Mesenteric fat pad (tissue), 1 donor: ENCODE measurements around the gene PELI1. TPM values are rescaled to one million over a fixed set of nuclear protein-coding genes. Genes with fewer than 3 reads are reported as not detected.
"Not testable (repeated sequence)": the region's sequence is repeated elsewhere in the genome, so short reads cannot be mapped to it uniquely, and the experiment has no call there.

Experiments
- DNase-seq: peaks from one replicate; pipeline ENCODE4 v3.0.0-alpha.2; 2020; ENCODE audit warnings: low spot score
- total RNA-seq: library from RNA; stranded (reverse); fragmentation: NEBNext Ultra II Directional; extraction: Animal tissue kit (Norgen Biotek cat#: 25700); gene quantifications from one replicate; pipeline ENCODE4 v1.2.1, GENCODE V29; 2021
- donor health status: DM: yes; HTN: yes; CAD: no.

The PELI1 gene
- total RNA-seq, 1 donor from 2014 or later = 47.4 TPM

- no peak for DNase-seq
Measured at GRCh38 chr2:64124168-64124567, 20.1 kb downstream of the PELI1 start.

DNA sequence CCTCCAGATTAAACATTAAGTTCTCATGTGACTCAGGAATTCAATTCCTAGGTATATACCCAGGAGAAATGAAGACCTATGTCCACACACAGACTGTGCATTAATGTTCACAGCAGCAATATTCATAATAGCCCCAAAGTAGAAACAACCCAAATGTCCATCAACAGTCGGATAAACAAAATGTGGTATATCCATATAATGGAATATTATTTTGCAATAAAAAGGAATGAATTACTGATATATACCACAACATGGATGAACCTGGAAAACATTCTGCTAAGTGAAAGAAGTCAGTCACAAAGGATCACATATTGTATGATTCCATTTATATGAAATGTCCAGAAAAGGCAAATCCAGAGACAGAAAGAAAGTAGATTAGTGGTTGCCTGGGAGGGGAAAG lies 20.5 kb downstream of the PELI1 start:
- DNase-seq = no peak

GRCh38 chr2:64122358-64122757 lies 21.9 kb downstream of the PELI1 start:
- DNase-seq = no peak

GRCh38 chr2:64120928-64121327 lies 23.3 kb downstream of the PELI1 start:
- DNase-seq = no peak

GRCh38 chr2:64120008-64120407 lies 24.2 kb downstream of the PELI1 start:
- no peak for DNase-seq

DNA sequence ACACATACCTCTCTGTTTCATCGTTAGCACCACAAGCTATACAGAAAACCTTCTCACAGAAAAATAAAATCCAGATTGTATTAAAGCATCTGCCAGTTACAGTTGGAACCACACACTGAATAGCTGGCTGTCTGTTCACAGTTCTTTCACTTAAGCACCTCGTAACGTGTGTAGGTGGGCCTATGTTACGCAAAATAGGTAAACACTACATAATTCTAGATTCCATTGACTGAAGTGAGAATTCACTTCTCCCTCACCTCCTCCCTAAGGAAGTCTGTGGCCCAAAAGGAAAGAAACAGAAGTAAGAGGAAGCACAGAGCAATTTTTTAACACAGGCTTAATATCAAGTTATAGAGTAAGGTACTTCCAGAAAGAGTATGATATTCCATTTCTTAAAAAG lies 24.9 kb downstream of the PELI1 start:
- DNase-seq = no peak

- DNase-seq = no peak
Measured at GRCh38 chr2:64115808-64116598, 28.2 kb downstream of the PELI1 start.

- no peak for DNase-seq
Measured at GRCh38 chr2:64114912-64115277, 29.3 kb downstream of the PELI1 start.

DNA sequence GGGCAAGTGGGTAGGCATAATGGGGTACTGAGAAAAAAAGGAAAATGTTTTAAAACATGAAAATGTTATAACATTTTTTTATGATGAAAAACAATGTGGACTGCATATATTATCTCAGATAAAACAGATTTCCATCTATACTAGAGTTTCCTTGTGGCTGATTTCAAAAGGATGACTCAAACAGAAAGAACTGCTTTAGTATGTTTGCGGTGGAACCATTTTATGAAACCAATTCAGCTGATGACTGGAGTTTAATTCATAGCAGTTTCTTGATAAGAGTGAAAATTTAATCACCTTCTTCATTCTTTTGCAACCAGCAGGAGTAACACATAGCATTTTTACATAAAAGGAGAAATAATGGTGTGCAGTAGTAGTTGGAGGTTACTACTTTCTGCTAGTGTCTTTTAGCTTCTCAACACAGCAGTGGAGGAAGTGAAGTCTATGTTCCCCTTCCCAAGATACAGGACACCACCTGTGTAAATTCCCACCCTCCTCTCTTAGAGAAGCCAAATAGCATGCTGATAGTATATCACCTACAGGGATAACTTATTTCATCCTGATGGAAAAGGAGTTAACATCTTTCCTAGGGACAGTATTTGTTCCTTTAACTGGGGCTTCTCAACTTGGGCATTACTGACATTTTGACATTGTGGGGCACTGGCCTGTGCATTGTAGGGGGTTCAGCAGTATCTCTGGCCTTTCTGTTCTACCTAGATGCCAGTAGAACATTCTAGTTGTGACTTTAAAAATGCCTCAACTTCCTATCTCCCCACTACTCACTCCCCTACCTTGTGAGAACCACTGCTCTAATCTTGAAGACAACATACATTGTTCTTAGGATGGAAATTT lies 29.9 kb downstream of the PELI1 start:
- DNase-seq = no peak

DNA sequence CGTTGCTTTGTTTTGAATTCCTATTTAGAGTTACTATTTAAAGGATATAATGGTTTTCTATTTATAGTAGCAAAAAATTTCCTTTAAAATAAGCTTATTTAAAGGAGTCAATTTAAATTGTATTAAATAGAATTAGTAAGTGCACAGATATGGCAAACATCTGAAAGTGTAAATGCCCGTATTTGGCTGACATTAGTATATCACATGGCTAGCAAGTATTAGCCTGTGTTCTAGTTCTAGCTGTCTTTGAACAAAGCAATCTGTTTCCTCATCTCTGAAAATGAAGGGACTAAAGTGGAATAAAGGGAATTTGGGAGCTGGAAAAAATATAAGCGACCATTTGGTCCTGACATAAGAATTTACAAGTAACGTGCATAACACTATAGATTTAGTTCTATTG lies 32.2 kb downstream of the PELI1 start:
- DNase-seq = no peak

GRCh38 chr2:64111426-64111825 lies 32.8 kb downstream of the PELI1 start:
- DNase-seq = no peak

- no peak for DNase-seq
Measured at GRCh38 chr2:64108666-64109241, 35.5 kb downstream of the PELI1 start.

GRCh38 chr2:64106481-64106880 lies 37.7 kb downstream of the PELI1 start:
- DNase-seq = no peak

GRCh38 chr2:64105670-64106461 lies 38.4 kb downstream of the PELI1 start:
- no peak for DNase-seq

DNA sequence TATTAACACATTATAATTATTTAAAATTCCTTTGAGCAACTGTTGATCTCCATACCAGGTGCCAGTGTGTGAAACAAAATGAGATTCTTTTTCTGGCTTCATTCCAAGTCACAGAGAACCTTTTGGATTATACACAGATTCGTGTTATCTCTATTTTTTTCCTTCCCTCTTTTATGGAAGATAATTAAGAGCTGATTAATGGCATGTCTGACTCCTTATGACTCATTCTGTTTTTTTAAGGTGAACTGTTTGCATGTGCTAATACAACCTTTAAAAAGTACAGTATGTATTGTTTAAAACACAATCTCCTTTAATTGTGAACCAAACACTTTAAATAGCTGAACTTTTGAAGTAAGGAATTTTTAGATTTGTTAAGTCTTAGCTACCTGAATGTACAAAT lies 39.3 kb downstream of the PELI1 start:
- DNase-seq = no peak

DNA sequence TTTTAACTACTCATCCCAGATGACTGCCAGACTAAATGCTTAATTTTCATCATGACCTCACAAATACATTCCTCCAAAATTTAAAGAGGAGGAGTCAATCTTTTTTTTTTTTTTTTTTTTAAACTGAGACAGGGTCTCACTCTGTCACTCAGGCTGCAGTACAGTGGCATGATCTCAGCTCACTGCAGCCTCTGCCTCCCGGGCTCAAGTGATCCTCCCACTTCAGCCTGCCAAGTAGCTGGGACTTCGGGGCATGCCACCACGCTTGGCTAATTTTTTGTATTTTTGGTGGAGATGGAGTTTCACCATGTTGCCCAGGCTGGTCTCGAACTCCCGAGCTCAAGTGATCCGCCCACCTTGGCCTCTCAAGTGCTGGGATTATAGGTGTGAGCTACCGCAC lies 41.5 kb downstream of the PELI1 start:
- DNase-seq = not testable (repeated sequence)

DNA sequence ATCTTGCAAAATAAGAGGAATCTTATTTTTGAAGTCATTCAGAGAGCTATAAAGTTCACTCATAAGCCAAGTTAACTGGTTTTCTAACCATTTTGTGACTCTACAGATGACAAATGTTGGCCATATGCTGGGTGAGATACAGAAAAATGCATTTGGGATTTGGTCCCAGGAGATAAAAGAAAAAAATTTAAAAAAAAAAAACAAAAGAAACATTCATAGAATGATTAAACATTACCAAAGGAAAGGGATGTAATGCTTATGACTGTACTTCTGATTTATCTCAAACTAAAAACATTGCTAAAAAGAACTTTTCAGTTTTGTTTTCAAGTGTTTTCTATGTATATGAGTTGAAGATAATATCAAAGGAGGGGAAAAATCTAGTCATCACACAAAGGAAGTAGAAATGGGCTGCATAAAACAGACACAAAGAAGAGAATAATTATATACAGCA lies 43.1 kb downstream of the PELI1 start:
- DNase-seq = no peak

- DNase-seq = not testable (repeated sequence)
Measured at GRCh38 chr2:64100584-64100983, 43.6 kb downstream of the PELI1 start.

GRCh38 chr2:64094663-64095382 lies 49.4 kb downstream of the PELI1 start:
- no peak for DNase-seq

GRCh38 chr2:64093341-64093740 lies 50.9 kb downstream of the PELI1 start:
- DNase-seq = no peak

DNA sequence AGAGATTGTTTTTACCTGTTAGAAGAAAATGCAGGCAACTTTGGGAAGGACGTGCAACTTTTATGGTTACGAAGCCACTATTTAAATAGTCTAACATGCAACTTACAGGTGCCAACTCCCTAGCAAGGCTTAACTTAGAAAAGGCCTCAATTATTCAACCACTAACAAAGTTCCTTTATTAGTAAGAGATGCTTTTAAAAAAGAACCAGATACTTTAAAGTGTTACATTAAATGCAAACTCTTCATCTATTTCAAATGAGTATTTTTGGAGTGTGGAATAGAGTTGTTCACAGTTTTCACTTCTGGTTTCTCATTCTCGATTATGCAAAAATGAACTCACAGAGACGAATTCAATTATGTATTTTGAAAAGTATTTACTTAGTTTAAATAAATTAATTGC lies 51.7 kb downstream of the PELI1 start:
- no peak for DNase-seq
